GM21786 (cell line): ENCODE results near the gene EFNB1.
"Not testable (repeated sequence)": the region's sequence is repeated elsewhere in the genome, so short reads cannot be mapped to it uniquely, and the experiment has no call there.

Source experiments
- ATAC-seq: cut with Tn5 transposase; IDR thresholded peaks from one replicate; pipeline ENCODE4 v1.9.1; 2021; ENCODE audit not compliant: unreplicated experiment

Gene EFNB1

GRCh38 chrX:68828740-68829581 lies at the start of gene EFNB1:
Gene EFNB1 (plus strand): TSS chrX:68829021. CDS start chrX:68829777, 756 bp downstream.
- ATAC-seq, result peak; percentile 93

DNA sequence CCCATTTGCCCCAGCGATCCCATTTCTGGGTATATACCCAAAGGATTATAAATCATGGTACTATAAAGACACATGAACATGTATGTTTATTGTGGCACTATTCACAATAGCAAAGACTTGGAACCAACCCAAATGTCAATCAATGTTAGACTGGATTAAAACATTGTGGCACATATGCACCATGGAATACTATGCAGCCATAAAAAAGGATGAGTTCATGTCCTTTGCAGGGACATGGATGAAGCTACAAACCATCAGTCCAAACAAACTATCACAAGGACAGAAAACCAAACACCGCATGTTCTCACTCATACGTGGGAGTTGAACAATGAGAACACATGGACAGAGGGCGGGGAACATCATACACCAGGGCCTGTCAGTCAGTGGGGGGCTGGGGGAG lies 47.5 kb upstream of the EFNB1 start:
- ATAC-seq, result not testable (repeated sequence)

DNA sequence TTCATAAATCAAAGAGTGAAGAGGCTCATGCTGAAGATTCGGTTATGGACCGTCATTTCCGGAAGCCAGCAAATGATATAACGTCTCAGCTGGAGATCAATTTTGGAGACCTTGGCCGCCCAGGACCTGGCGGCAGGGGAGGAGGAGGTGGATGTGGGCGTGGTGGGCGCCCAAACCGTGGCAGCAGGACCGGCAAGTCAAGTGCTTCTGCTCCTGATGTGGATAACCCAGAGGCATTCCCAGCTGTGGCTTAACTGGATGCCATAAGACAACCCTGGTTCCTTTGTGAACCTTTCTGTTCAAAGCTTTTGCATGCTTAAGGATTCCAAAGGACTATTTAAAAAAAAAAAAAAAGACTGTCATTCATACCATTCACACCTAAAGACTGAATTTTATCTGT lies 44.0 kb upstream of the EFNB1 start:
- ATAC-seq, result no peak

- ATAC-seq, result not testable (repeated sequence)
Observed at GRCh38 chrX:68786581-68786980, 42.2 kb upstream of the EFNB1 start.

DNA sequence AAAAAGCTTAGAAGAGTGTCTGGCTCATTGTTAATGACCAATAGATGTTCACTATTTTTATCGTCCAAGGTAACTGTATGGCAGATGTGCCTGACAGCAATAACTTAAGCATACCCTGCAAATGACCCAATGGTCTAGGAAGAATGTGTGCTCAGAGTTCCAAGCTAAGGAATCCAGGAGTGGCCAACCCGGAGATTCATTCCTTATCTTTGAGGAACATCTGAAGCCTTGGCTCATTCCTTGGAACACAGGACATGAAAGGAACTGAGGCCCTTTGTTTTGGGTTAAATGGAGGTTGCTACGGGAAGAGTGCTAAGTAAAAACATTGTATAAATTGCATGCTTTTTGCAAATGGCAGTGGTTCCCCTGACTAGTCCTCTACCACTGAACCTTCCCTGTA lies 38.9 kb upstream of the EFNB1 start:
- no peak for ATAC-seq

- ATAC-seq, result no peak
Observed at GRCh38 chrX:68792083-68792482, 36.7 kb upstream of the EFNB1 start.

DNA sequence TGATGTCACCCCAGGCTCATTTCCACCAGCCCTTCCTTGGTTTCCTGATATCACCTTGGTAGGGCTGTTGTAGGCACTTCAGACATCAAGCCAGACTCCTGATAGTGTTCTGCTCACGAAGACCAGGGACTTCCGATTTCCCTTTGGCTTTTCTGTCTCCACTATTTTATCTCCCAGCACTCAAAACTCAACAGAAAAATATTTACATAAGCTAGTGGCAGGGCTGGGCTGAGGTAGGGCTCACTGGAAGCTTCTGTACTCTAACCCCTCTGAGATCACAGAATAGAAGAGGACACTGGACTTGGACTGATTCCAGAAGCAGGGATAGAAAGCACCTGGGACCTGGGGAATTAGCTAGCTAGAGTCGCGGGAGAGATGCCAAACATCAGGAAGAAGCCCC lies 34.4 kb upstream of the EFNB1 start:
- ATAC-seq, result no peak

- ATAC-seq, result no peak
Observed at GRCh38 chrX:68795741-68796140, 33.1 kb upstream of the EFNB1 start.

GRCh38 chrX:68798400-68798799 lies 30.4 kb upstream of the EFNB1 start:
- not testable (repeated sequence) for ATAC-seq

- no peak for ATAC-seq
Observed at GRCh38 chrX:68801737-68802290, 27.0 kb upstream of the EFNB1 start.

DNA sequence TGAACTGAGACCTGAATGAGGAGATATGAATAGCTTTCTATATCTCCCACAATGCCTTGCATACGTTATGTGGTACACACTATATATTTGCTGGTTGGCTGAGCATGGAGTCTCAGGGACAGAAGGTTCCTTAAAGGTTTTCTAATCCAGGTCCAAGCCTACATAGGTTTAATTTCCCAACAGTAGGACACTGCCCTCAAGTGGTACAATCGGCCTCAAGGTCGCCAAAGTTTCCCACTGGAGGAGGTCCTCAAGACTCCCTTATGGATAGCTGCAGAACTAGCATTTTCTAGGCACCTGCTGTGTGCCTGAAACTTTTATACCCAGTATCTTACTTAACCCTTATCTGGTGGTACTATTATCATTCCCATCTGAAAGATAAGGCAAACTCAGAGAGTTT lies 21.0 kb upstream of the EFNB1 start:
- ATAC-seq, result no peak

DNA sequence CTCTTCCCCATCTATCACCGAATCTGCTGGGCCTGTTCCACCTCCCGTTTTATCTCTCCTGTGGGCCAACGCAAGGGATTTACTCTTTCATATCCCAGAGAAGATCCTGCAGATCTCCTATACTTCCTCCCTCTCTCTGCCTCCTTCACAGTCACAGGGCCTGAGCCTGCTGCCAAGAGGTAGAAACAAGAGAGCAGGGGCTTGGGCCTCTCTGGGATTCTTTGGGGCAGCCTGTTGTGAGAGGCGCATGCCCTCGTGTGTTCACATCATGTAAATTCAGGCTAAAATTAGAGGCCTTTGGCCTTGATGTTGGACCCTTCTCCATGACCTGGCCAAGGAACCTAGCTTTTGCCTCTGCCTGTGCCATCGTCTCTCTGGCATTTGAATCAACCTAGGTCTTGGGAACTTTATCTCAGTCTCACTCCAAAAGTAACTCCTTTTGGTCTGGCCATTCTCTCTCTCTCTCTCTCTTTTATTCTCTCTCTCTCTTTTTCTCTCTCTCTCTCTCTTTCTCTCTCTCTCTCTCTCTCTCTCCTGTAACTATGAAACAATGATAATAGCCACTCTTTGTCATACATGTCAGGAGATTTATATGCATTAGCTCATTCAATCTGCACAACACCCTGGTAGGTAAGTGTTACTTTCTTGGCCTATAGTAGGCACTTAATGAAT lies 20.0 kb upstream of the EFNB1 start:
- no peak for ATAC-seq

DNA sequence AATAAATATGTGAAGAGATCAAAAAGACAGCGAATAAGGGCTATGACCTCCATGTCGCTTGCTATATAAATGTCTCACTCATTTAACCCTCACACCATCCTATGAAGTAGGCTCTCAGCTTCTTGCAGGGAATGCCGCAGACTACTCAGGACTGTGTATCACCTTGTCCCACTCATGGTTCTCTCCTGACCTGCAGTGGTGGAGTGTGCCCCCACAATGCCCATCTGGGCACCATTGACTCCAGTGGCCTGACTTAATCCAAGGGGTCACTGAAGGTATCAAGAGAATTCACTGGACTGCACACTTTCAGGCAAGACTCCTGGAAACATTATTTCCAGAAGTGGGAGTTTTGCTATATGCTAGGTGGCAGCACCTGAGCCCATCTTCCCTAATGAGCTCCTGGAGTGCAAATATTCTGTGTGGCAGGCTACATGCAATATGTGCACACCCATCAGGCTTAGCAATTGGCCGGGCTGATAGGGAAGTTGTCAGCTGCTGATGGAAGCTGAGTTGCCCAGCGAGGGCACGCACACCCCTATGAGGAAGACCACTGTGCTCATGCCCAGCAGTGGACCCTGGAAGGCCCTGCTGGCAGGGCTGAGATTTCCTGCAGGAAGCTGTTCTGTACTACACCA lies 8.2 kb upstream of the EFNB1 start:
- ATAC-seq, result no peak

GRCh38 chrX:68821616-68822015 lies 7.2 kb upstream of the EFNB1 start:
- no peak for ATAC-seq

DNA sequence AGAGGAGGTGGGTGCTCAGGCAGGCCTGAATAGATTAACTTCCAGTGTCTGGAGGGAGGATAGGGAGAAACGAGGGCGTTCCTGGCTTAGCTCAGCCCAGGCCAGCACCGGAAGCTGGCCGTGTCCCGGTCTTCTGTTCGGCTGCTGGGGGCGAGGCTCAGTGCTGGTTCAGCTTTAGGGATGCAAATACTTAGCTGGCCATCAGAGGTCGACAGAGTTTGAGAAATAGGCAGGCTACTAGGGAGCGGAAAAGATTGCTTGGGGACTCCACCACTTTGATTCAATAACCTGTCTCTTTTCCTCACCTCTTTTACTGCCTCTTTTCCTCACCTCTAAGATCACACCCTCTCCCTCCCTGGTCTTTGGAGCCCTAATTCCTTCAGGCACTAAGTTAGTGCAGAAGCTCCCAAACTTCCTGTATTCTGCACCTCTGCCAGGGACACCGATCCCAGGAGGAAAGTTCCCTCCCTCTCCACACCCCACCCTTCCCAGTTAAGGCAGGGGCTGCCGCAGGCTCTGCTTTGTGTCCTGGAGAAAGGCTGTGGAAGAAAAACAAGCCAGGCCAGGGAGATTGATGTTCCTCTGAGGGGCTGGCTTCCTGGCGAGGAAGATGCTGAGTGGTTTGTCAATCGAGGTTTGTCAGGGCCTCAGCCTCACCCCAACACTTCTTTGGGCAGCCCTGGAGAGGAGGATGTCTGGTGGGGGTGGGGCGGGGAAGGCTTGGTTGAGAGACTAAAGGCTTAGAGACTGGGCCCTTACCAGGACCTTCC lies 6.0 kb upstream of the EFNB1 start:
- no peak for ATAC-seq

- no peak for ATAC-seq
Observed at GRCh38 chrX:68823413-68824151, 5.2 kb upstream of the EFNB1 start.

- no peak for ATAC-seq
Observed at GRCh38 chrX:68824152-68824433, 4.7 kb upstream of the EFNB1 start.

GRCh38 chrX:68824565-68825125 lies 4.2 kb upstream of the EFNB1 start:
- no peak for ATAC-seq

DNA sequence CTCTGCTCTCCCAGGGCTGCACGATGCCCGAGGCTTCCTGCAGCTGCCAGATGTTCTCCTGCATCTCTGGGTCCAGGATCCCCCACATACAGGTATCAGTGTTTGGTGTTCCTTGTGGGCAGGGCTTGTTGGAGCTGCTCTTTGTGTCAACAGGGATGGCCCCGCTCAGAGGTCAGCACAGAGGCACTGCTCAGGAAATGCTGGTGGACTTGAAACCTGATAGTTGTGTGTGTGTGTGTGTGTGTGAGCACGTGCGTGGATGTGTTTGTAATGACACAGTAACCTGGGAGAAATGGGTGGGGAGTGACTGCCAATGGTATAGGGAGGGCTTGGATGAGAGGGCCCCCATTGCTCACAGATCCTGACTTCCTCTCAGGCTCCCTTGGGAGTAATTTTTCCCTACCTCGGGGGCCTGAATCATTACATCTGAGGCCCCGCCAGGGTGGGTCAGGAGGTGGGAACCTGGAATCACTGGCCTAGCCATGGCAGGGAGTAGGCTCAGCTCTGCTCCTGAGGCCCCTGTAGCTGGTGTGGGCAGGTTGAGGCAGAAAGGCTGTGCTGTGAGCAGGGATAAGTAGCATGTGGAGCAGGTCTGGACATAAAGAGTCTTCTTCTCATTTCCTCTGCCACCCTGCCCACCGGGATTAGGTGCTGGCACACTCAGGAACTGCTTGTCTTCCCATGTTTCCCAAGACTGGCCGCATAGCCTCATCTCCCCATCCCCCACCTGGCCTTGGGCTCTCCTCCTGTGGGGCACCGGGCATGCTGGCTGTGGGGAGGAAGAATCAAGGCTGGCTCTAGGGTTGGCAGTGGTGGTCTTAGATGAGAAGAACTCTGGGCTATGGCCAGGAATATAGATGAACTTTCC lies 2.5 kb upstream of the EFNB1 start:
- no peak for ATAC-seq
